Measurements from ENCODE around the gene BPI.
"Not testable (repeated sequence)": the region's sequence is repeated elsewhere in the genome, so short reads cannot be mapped to it uniquely, and the experiment has no call there.

The BPI gene

GRCh38 chr20:38278763-38279162 is 25.2 kb upstream of the BPI start:
- DNase-seq, result no peak

- DNase-seq, result not testable (repeated sequence)
Observed at GRCh38 chr20:38281176-38281915, 22.6 kb upstream of the BPI start.

GRCh38 chr20:38283236-38283635 is 20.7 kb upstream of the BPI start:
- DNase-seq, result no peak

- DNase-seq, result not testable (repeated sequence)
Observed at GRCh38 chr20:38284066-38284650, 19.8 kb upstream of the BPI start.

GRCh38 chr20:38284893-38285444 is 19.0 kb upstream of the BPI start:
- no peak for DNase-seq

- no peak for DNase-seq
Observed at GRCh38 chr20:38286586-38287531, 17.1 kb upstream of the BPI start.

GRCh38 chr20:38290829-38291814 is 12.8 kb upstream of the BPI start:
- DNase-seq, result no peak

- no peak for DNase-seq
Observed at GRCh38 chr20:38291966-38292365, 12.0 kb upstream of the BPI start.

- DNase-seq, result no peak
Observed at GRCh38 chr20:38293491-38294065, 10.4 kb upstream of the BPI start.

GRCh38 chr20:38294076-38294591 is 9.8 kb upstream of the BPI start:
- no peak for DNase-seq

GRCh38 chr20:38295811-38296210 is 8.1 kb upstream of the BPI start:
- no peak for DNase-seq

- no peak for DNase-seq
Observed at GRCh38 chr20:38296433-38296832, 7.5 kb upstream of the BPI start.

- no peak for DNase-seq
Observed at GRCh38 chr20:38297916-38298674, 5.9 kb upstream of the BPI start.

- no peak for DNase-seq
Observed at GRCh38 chr20:38298768-38299288, 5.1 kb upstream of the BPI start.

- no peak for DNase-seq
Observed at GRCh38 chr20:38299963-38300362, 4.0 kb upstream of the BPI start.

GRCh38 chr20:38300438-38300837 is 3.5 kb upstream of the BPI start:
- DNase-seq, result no peak

- DNase-seq, result no peak
Observed at GRCh38 chr20:38301309-38301708, 2.6 kb upstream of the BPI start.

GRCh38 chr20:38302786-38303185 is 1.2 kb upstream of the BPI start:
- no peak for DNase-seq

- DNase-seq, result no peak
Observed at GRCh38 chr20:38304845-38305447, 990 bp downstream of the BPI start.

GRCh38 chr20:38305541-38305940 is 1.6 kb downstream of the BPI start:
- no peak for DNase-seq

Data from activated T-cell treated with anti-CD3 and anti-CD28 coated beads for 4 hours (primary cell).